Spleen (tissue), 13 donors: ENCODE results near the gene RDH11. TPM values are rescaled to one million over a fixed set of nuclear protein-coding genes. Genes with fewer than 3 reads are reported as not detected.
A peak's percentile ranks its signal among the peaks of the same experiment; 100 is the strongest.

Experiments used
- DNase-seq: peaks from one replicate; pipeline ENCODE4 v3.0.0-alpha.2; 2020
- H3K27ac ChIP-seq, 8 donors: fragments of 200-600 bp; sonication (generic) in 7 of 8; 1 replicate in 4 of 8; 2 replicates in 4 of 8; pipeline versions ENCODE4 v1.5.0 to v1.8.0; 2016 to 2021; ENCODE audit warnings: inconsistent platforms in 4 of 8, mild to moderate bottlenecking in 4 of 8, moderate library complexity in 1 of 8
- H3K27me3 ChIP-seq, 7 donors: fragments of 200-600 bp; sonication (generic) in 6 of 7; replicated peaks in 1 of 7; 1 replicate in 4 of 7; 2 replicates in 3 of 7; pipeline versions ENCODE4 v1.5.0 to v1.8.0; 2016 to 2021; ENCODE audit warnings: inconsistent platforms in 3 of 7, mild to moderate bottlenecking in 1 of 7
- H3K36me3 ChIP-seq, 6 donors: fragments of 200-600 bp; sonication (generic) in 5 of 6; 1 replicate in 4 of 6; 2 replicates in 2 of 6; pipeline versions ENCODE4 v1.5.0 to v1.8.0; 2016 to 2021; ENCODE audit warnings: inconsistent platforms in 2 of 6
- H3K4me1 ChIP-seq, 6 donors: fragments of 200-600 bp; sonication (generic) in 5 of 6; 1 replicate in 3 of 6; 2 replicates in 3 of 6; pipeline versions ENCODE4 v1.5.0 to v1.8.0; 2016 to 2021; ENCODE audit warnings: inconsistent platforms in 3 of 6
- H3K4me3 ChIP-seq, 8 donors: fragments of 200-600 bp; sonication (generic) in 7 of 8; 1 replicate in 4 of 8; 2 replicates in 4 of 8; pipeline versions ENCODE4 v1.5.0 to v1.8.0; 2016 to 2021; ENCODE audit warnings: inconsistent platforms in 4 of 8, mild to moderate bottlenecking in 4 of 8, moderate library complexity in 2 of 8
- H3K9me3 ChIP-seq, 8 donors: fragments of 200-600 bp; sonication (generic) in 7 of 8; 1 replicate in 4 of 8; 2 replicates in 4 of 8; pipeline versions ENCODE4 v1.5.0 to v1.8.0; 2016 to 2021; ENCODE audit warnings: inconsistent platforms in 4 of 8
- POLR2A ChIP-seq, 3 donors: fragments of 450-650 bp; IDR thresholded peaks; one replicate each; pipeline ENCODE4 v1.5.1; 2017; ENCODE audit warnings: antibody characterized with exemption in 3 of 3, mild to moderate bottlenecking in 1 of 3
- POLR2AphosphoS5 ChIP-seq, 3 donors: sonication (generic); formaldehyde crosslinking; IDR thresholded peaks; one replicate each; pipeline ENCODE4 v1.5.1; 2017; ENCODE audit warnings: antibody characterized with exemption in 3 of 3
- WGBS, 5 donors: extraction: QIAGEN DNeasy Blood & Tissue Kit in 3 of 5; methylation state at CpG; one replicate each; pipeline versions ENCODE4 v1.1.5 to v1.1.7; 2013 to 2018; 5-methylcytosine and 5-hydroxymethylcytosine counted together
- intact Hi-C: fragments of 100-400 bp; cut with DNase I; formaldehyde crosslinking; loops from one replicate; pipeline ENCODE4 v1.15.0; 2023; ENCODE audit warnings: low total_unique reads
- long read RNA-seq, 2 donors: transcript quantifications; one replicate each; lab custom pipeline, GENCODE V29; 2026
- polyA plus RNA-seq, 3 donors: library from polyadenylated mRNA; stranded (reverse); fragments of 200-250 nt; gene quantifications; one replicate each; pipeline ENCODE4 v1.2.1, GENCODE V29; 2013
- total RNA-seq, 7 donors: library from RNA; depleted of rRNA in 3 of 7; stranded (reverse); fragments of >200 nt in 3 of 7; fragmentation: NEBNext Ultra II Directional in 4 of 7; extraction: Animal tissue kit (Norgen Biotek cat#: 25700) in 4 of 7; gene quantifications; one replicate each; pipeline versions ENCODE4 v1.1.0 to v1.2.1, GENCODE V29; 2016 to 2021
- TF ChIP-seq, protein P1 (sequence below), 11 experiments: fragments of 200-600 bp in 7 of 11; fragments of 450-650 bp in 4 of 11; sonication (generic) in 4 of 11; IDR thresholded peaks in 8 of 11; conservative IDR thresholded peaks in 3 of 11; 1 replicate in 7 of 11; 2 replicates in 4 of 11; pipeline versions ENCODE4 v1.4.0 to v1.8.0; 2016 to 2021; ENCODE audit warnings: antibody characterized with exemption in 11 of 11, inconsistent platforms in 4 of 11, mild to moderate bottlenecking in 1 of 11
- donor health status: healthy with polysubstance abuse.
- donor health status: DM: no; HTN: no; CAD: no; lungs with moderate emphysema.
- donor health status: DM: no; HTN: no; CAD: no.
- donor health status: Bipolar disorder and iron deficiency.
- donor health status: healthy.
- donor health status: DM: no; HTN: no; CAD: no.
- donor health status: DM: yes; HTN: yes; CAD: no.

Gene RDH11
- 10 to 100 TPM; 29.6 to 49.9 (median 35.5) TPM for total RNA-seq
- 10 to 100 TPM; 18.0 to 20.9 (median 18.7) TPM for polyA plus RNA-seq
- long read RNA-seq, donor 1, transcript RDH11-201 (7 exons, 2,588 nt), result major isoform, 10 of 11 reads
- long read RNA-seq, donor 1, partial matches to known transcripts, result 0 of 11 reads
- long read RNA-seq, donor 1, other reads (novel, unspliced or antisense), result 0 of 11 reads
- long read RNA-seq, donor 2, transcript RDH11-201 (7 exons, 2,588 nt), result major isoform, 9 of 10 reads
- long read RNA-seq, donor 2, partial matches to known transcripts, result 0 of 10 reads
- long read RNA-seq, donor 2, other reads (novel, unspliced or antisense), result 0 of 10 reads

GRCh38 chr14:67695394-67695949 lies at the start of gene RDH11:
Gene RDH11, minus strand, starts transcription at chr14:67695764. Its CDS starts 61 bp downstream, at chr14:67695703.
- TF ChIP-seq POLR2A (IDR thresholded peaks at IDR 0.05) (peak in 2 of 3 donors; percentile 58 to 60), POLR2AphosphoS5 (IDR thresholded peaks at IDR 0.05) (peak; percentile 86 to 96 (median 96))
- TF ChIP-seq, protein P1, sequence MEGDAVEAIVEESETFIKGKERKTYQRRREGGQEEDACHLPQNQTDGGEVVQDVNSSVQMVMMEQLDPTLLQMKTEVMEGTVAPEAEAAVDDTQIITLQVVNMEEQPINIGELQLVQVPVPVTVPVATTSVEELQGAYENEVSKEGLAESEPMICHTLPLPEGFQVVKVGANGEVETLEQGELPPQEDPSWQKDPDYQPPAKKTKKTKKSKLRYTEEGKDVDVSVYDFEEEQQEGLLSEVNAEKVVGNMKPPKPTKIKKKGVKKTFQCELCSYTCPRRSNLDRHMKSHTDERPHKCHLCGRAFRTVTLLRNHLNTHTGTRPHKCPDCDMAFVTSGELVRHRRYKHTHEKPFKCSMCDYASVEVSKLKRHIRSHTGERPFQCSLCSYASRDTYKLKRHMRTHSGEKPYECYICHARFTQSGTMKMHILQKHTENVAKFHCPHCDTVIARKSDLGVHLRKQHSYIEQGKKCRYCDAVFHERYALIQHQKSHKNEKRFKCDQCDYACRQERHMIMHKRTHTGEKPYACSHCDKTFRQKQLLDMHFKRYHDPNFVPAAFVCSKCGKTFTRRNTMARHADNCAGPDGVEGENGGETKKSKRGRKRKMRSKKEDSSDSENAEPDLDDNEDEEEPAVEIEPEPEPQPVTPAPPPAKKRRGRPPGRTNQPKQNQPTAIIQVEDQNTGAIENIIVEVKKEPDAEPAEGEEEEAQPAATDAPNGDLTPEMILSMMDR (IDR thresholded peaks at IDR 0.05 in 8 of 11, conservative IDR thresholded peaks at IDR 0.05 in 3 of 11), result peak in 1 of 11 experiments; percentile 12
- Histone ChIP-seq H3K4me3 (peak within 1 kb of the TSS; percentile 80 to 99 (median 92)), H3K4me1 (peaks cover 0 to 24% (median 16%) of the 10 kb centered on the region in 6 donors), H3K36me3 (peaks cover 0 to 25% (median 14%) of the 10 kb centered on the region in 6 donors), H3K27me3 (no peaks in the 10 kb centered on the region), H3K27ac (peak within 1 kb of the TSS; percentile 42 to 85 (median 80)), H3K9me3 (no peaks in the 10 kb centered on the region)
- peak; percentile 94 for DNase-seq
- intact Hi-C loops, result no loop called here
- 0 to 2% (median 1%) methylated on average over 17 to 25 of the region's 25 CpGs for WGBS, 5 donors

- no peak for DNase-seq
- Histone ChIP-seq H3K27me3 (no peaks in the 10 kb centered on the region), H3K36me3 (peaks cover 0 to 32% (median 18%) of the 10 kb centered on the region in 6 donors), H3K4me3 (no peak overlapping the region), H3K4me1 (no peaks in the 10 kb centered on the region), H3K9me3 (peaks cover 0 to 8% (median 0%) of the 10 kb centered on the region in 8 donors), H3K27ac (no peak overlapping the region)
- WGBS, 5 donors, result 60 to 73% (median 70%) methylated on average over 2 of the region's 2 CpGs
- intact Hi-C loops, result no loop called here
- no peak for TF ChIP-seq POLR2AphosphoS5 (IDR thresholded peaks at IDR 0.05)
Observed at GRCh38 chr14:67744046-67744445, 48.5 kb upstream of the RDH11 start.

GRCh38 chr14:67738740-67739504 lies 43.4 kb upstream of the RDH11 start:
- Histone ChIP-seq H3K36me3 (no peaks in the 10 kb centered on the region), H3K4me3 (no peak overlapping the region), H3K9me3 (no peaks in the 10 kb centered on the region), H3K4me1 (no peaks in the 10 kb centered on the region), H3K27me3 (no peaks in the 10 kb centered on the region), H3K27ac (no peak overlapping the region)
- no peak for DNase-seq
- TF ChIP-seq, protein P1 (IDR thresholded peaks at IDR 0.05 in 8 of 11, conservative IDR thresholded peaks at IDR 0.05 in 3 of 11), result no peak
- TF ChIP-seq POLR2A (IDR thresholded peaks at IDR 0.05), result no peak
- no peak for TF ChIP-seq POLR2AphosphoS5 (IDR thresholded peaks at IDR 0.05)
- intact Hi-C loops, result no loop called here
- WGBS, 5 donors, result 74 to 84% (median 79%) methylated on average over 12 of the region's 12 CpGs

DNA sequence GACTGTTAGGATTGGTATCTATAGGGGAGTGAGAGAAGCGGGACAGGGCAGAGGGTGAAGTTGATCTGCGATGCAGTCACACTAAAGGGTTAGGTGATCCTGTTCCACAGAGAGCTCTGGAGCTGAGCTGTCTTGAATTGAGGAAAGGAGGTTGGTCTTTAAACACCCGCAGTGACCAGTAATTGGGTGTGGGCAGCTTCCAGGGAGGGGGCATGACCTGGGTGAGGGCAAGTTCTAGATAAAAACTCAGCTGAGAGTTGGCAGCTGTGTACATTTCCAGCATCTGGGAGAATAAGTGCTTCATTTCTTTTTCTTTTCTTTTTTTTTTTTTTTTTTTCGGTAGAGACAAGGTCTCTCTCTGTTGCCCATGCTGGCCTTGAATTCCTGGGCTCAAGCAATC lies 41.2 kb upstream of the RDH11 start:
- H3K4me1 ChIP-seq, result no peaks in the 10 kb centered on the region
- H3K9me3 ChIP-seq, result no peaks in the 10 kb centered on the region
- TF ChIP-seq POLR2A (IDR thresholded peaks at IDR 0.05) (no peak), POLR2AphosphoS5 (IDR thresholded peaks at IDR 0.05) (no peak)
- TF ChIP-seq, protein P1 (IDR thresholded peaks at IDR 0.05 in 8 of 11, conservative IDR thresholded peaks at IDR 0.05 in 3 of 11), result no peak
- 75 to 94% (median 82%) methylated on average over 3 to 4 of the region's 4 CpGs for WGBS, 5 donors
- H3K27ac ChIP-seq, result no peak overlapping the region
- H3K36me3 ChIP-seq, result no peaks in the 10 kb centered on the region
- no peak overlapping the region for H3K4me3 ChIP-seq
- intact Hi-C loops, result no loop called here
- DNase-seq, result no peak
- H3K27me3 ChIP-seq, result no peaks in the 10 kb centered on the region
